GM18951 (cell line): Measurements from ENCODE around the gene CLMP.

Experiments
- POLR2A ChIP-seq: IDR thresholded peaks from 4 replicates; pipeline ENCODE4 v1.6.1; 2011; ENCODE audit warnings: mild to moderate bottlenecking; ENCODE audit not compliant: insufficient read length, insufficient read depth; ENCODE audit errors: extremely low read depth
- in situ Hi-C: fragments of 300-500 bp; cut with MboI; formaldehyde crosslinking; loops from one replicate; pipeline ENCODE4 v1.12.0; 2022; ENCODE audit warnings: low sequenced_read_pairs, mixed read lengths, inconsistent platforms; ENCODE audit not compliant: unreplicated experiment

Gene CLMP, protein sequence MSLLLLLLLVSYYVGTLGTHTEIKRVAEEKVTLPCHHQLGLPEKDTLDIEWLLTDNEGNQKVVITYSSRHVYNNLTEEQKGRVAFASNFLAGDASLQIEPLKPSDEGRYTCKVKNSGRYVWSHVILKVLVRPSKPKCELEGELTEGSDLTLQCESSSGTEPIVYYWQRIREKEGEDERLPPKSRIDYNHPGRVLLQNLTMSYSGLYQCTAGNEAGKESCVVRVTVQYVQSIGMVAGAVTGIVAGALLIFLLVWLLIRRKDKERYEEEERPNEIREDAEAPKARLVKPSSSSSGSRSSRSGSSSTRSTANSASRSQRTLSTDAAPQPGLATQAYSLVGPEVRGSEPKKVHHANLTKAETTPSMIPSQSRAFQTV

DNA sequence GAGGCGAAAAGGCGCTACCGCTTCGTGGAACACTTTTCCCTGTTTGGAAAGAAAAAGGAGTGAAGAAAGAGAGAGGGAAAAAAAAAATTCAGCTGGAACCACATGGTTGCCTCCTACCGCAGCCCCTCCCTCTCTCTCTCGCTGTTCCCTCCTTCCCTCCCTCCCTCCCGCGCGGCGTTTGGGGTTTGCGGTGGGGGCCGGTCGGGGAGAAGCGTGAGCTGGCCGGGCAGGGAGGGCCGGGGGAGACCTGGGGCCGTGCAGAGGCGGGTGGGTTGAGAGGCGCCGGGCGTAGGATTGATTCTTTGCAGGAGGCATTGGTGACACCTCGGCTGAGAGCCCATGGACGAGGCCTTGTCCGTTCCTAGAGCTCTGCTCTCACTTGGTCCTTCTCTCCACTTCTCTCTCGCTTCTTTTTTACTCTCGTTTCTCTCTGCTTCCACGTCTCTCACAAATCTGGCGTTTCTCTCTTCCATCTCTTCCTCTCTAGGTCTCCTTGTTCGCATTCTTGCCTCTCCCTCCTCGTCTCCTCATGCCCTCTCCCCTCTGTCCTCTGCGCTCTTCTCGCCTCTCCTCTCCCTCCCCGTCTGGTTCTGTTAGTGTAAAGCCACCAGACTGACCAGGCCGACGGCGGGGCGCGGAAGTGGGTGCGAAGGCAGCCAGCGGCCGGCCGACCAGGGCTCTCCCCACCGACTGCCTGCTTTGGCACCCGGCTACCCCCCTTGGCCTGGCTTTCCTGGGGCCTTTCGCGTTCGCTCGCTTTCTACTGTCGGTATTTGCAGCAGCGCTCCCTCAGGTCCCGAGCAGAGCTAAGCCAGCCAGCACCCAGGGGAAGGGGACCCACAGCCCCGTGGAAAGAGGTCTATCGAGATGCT, at the start of gene CLMP:
Gene CLMP, minus strand, starts transcription at position 61 of the 872 bp plus-strand sequence. CDS start 308 bp downstream, outside the sequence.
- TF ChIP-seq POLR2A, result no peak
- in situ Hi-C loops, result no loop called here

DNA sequence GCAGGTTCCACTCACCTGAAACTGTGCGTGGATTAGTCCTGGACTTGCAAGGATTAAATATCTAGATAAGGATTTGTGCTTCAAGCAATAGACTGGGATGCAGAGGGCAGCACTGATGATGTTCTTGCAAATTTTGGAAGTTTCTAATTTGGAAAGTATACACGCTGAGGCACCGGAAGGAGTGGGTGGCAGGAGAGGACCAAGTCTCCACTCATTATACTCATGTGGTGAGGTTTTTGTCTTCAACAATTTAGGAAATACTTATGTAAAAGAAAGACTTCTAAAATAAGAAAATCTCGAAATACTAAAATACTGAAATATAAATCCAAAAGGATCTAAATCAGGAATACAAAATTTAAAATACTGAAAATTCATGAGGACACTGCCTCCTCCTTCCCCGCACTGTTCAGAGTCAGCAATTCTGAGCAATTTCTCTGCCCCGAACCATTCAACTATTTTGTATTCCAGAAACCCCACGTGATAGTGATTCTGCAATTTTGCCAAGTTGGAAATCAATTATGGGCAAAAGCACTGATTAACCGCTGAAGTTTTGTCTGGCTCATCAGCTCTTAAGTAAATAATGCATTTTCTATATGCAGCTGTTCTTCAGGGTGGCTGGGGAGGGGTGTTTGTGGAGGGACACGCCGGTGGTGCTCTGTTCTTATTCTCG, 47.0 kb upstream of the CLMP start:
- TF ChIP-seq POLR2A, result no peak
- in situ Hi-C loops, result loop anchor here (10.0 kb wide), 1 partner anchor 127 kb away; no protein-coding TSS in a partner anchor

DNA sequence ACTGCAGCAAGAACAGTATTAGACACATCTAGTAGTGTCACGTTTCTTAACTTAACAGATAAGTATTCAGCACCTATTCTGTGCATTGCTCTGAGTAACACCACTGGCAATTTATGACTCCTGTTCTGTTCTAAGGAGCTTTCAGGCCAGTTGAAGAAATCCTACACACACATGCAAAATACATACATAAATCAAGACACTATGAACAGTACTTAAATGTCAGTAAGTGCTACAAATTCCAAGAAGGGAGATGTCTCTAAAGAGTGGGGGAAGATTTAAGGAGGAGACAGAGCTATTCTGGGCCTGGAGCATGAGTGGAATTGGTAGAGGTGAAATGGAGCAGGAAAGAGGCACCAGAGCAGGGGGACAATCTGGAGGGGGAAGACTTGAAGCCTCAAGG, 46.2 kb upstream of the CLMP start:
- TF ChIP-seq POLR2A, result no peak
- in situ Hi-C loops, result loop anchor here (10.0 kb wide), 1 partner anchor 126 kb away; no protein-coding TSS in a partner anchor

DNA sequence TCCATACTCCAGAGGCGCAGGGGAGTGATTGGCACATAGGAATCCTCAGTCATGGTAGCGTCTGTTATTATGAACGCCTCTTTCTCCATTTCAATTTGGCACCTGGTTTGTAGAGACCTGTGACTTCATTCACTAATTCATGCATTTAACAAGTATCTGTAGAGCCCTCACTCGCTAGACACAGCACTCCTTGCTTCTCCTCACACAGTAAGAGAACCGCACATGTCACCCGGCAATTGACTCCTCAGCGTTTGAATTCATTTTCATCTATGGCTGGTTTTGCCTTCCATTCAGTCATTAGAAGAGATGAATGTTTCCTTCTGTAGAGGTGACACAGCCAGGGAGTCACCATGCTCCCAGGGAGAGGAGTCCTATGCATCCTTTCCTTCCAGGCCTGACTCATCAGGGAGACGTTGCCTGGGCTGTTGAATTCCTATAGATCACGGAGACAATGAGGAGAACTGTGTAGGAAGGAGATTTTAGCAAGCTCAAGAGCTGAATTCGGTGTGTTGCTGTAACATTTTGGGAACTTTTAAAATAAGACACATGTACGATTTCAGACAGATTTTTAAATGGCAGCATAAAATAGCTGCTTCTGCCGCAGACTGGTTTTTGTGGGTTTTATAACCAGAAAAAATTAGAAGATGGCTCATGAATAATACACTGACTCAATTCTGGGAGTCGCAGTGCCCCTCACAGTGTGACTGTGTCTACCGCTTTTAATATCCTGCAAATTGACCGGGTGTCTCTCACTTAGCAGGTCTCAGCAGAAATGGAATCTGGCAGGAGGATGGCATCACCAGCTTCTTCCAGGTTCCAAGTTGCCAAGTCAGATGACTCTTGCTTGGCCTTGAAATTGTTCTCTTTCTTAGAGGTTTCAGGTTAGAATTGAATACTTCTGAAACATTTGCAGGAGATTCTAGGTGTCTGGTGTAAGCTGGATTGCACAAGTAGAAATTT, 44.4 kb upstream of the CLMP start:
- TF ChIP-seq POLR2A, result no peak
- in situ Hi-C loops, result loop anchor here (10.0 kb wide), 1 partner anchor 125 kb away; no protein-coding TSS in a partner anchor

DNA sequence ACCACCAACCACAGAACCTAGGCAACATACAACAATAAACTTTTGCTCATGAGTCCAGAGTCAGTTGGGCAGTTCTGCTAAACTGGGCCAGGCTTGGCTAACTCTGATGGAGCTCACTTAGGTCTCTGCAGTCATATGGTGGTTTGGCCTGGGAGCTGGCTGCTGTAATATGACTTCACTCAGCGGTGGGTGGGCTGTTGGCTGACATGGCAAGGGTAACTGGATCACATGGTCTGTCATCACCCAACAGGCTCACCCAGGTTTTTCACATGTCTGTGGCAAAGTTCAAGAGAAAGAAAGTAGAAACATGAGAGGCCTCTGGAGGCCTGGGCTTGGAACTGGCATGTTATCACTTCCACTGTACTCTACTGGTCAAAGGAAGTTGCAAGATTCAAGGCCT, 43.2 kb upstream of the CLMP start:
- TF ChIP-seq POLR2A, result no peak
- in situ Hi-C loops, result no loop called here

DNA sequence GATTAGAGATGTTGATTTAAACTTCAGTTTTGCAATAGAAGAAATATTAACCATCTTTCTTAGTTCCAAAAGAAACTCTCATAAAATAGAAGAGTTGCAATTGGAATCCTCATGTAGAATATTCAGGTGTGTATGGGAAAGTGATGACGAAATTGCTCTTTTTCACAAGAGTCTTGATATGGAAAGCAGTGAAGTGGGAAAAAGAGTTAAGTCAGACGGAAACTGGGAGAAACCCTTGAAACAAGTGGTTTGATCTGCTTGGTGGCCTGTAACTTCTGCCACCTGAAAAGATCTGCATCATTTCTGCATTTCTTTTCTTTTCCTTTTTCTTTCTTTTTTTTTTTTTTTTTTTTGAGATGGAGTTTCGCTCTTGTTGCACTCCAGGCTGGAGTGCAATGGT, 41.8 kb upstream of the CLMP start:
- in situ Hi-C loops, result no loop called here
- no peak for TF ChIP-seq POLR2A

DNA sequence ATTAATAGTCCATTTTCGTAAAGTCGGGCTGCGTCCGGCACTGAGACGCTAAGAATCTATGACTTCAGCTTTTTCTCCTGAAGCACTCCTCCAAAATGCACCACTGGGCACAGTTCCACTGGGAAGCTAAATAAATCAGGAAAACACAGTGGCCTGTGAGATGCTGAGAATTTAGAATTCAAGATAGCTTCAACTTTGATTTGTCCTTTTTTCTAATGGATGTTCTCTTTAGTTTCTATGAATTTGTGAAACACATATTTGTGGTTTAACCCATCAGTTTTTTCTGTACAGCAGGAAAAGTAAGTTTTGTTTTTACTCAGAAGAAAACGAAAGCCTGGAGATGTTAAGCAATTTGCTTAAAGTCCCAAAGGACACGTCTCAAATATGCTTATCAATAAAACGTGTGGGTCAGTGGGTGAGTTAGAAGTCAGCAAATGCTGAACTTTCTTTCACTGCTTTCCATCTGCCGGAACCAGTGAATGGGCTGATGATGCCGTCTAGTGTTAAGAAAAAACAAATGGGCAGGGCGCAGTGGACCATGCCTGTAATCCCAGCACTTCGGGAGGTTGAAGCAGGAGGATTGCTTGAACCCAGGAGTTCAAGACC, 40.7 kb upstream of the CLMP start:
- in situ Hi-C loops, result no loop called here
- no peak for TF ChIP-seq POLR2A

DNA sequence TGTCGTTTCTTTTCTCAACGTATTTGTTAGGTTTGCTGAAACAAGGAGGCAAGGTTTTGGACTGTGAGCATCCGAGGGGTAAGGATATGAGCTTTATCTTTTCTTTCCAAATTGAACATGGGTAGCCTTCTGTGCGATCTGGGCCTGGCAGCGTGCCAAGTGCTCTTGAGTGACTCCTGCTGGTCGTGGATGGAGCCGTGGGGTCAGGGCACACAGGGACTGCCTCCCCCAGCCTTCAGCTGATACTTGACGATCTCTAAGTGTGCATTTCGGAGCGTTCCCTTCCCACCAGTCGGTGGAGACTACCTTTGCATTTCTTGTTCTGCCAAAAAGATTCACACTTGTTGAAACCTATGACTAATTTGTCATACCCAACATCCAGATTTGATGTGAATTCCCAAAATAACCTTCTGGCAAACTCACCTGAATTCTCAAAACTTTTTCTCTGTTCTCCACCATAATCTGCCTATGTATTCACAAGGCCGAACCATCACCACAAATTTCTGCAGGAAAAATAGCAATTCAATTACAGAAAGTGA, 40.1 kb upstream of the CLMP start:
- in situ Hi-C loops, result no loop called here
- TF ChIP-seq POLR2A, result no peak

DNA sequence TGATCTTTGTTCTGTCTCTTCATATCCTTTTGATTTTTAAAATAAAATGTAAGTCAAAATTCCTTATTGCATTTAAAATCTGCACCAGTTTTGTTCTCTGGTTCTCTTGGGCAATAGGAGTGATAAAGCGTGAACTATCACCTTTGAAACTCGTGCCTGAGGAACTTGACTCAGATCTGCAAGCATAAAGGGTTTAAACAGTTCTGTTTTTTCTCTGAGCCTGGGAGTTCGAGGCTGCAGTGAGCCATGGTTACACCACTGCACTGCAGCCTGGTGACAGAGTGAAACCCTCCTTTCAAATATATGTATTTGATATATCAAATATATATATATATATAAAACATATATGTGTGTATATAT, 38.9 kb upstream of the CLMP start:
- no peak for TF ChIP-seq POLR2A
- in situ Hi-C loops, result no loop called here

DNA sequence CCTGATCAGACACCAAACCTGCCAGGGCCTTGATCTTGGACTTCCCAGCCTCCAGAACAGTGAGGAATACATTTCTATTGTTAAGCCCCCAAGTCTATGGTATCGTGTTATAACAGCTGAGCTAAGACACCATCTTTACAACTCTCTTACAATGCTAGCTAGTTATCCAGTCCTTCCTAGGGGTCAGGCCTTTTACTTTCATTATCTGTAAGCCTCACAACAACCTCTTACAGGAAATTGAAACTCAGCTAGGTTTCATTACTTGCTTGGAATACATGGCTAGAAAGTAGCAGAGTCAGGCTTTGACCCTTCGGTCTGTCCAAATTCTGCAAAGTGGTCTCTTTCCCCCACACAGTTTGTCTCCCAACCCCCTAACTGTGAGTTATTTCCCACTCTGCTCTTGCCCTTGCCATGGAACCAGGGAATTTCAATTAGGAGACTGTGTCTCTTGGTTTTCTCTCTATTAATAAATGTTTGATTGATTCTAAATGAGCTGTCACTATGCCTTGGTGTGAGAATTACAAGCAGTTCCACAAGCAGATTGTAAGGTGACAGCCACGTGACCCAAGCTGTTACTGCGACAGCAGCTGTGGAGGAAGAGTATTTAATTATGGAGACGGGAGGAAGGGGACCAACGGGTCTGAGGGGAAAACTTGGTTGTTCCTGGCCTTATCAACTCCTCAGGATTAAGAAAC, 38.4 kb upstream of the CLMP start:
- in situ Hi-C loops, result no loop called here
- TF ChIP-seq POLR2A, result no peak

DNA sequence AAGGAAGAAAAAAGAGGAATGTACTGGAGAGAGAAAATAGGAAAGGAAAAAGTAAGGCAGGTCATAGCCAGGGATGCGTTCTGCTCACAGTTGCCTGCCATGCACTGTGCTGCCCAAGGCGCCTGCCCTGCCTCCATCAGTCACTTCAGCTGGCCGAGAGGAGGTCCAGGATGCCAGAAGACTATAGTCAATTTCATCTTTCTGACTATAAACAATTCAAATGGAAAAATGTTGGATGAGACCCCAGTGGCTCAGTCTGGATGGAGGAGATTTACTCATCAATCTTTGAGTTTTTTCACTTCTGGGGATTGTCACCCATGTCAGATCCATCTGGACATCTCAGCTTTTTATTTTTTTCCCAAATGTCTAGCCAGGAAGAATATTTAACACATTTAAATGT, 36.7 kb upstream of the CLMP start:
- in situ Hi-C loops, result no loop called here
- TF ChIP-seq POLR2A, result no peak

DNA sequence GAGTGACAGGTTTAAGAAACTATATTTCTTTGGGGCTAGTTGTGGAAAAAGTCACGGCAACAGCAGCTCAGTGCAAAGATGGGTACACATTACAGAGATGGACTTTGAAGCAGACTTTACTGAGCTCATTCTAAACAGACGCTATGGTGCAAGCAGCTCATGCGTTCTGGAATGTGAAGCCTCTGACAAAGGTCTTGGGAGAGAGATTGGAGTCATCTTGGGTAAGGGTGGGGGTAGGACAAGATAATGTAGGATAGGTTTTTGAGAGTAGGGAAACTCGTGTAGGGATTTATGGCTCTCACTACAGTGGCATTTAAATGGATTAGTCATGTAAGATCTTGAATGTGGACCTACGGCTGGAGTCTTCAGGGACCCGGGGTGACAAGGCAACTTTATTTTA, 36.2 kb upstream of the CLMP start:
- TF ChIP-seq POLR2A, result no peak
- in situ Hi-C loops, result no loop called here
